Posterior vena cava (tissue), 2 donors: ENCODE results near the gene ARHGEF4. TPM values are rescaled to one million over a fixed set of nuclear protein-coding genes. Genes with fewer than 3 reads are reported as not detected.
"Not testable (repeated sequence)": the region's sequence is repeated elsewhere in the genome, so short reads cannot be mapped to it uniquely, and the experiment has no call there.

ENCODE experiments used
- DNase-seq: peaks from one replicate; pipeline ENCODE4 v3.0.0-alpha.2; 2020; ENCODE audit warnings: low spot score
- intact Hi-C, 2 donors: fragments of 100-400 bp; cut with DNase I; formaldehyde crosslinking; loops; one replicate each; pipeline versions ENCODE4 v1.14.1 to v1.14.2; 2022 to 2023
- total RNA-seq, 2 donors: library from RNA; stranded (reverse); fragmentation: NEBNext Ultra II Directional; extraction: Animal tissue kit (Norgen Biotek cat#: 25700); gene quantifications; one replicate each; pipeline ENCODE4 v1.2.1, GENCODE V29; 2021
- donor health status: DM: yes; HTN: yes; CAD: no.
- donor health status: DM: yes; HTN: yes; CAD: no.

ARHGEF4 gene
- total RNA-seq, 2 donors from 2014 or later = 8.8 to 14.7 TPM

- intact Hi-C loops = no loop called here
- DNase-seq = no peak
Measured at GRCh38 chr2:130901061-130901460, 64.3 kb downstream of the ARHGEF4 start.

- DNase-seq = not testable (repeated sequence)
Measured at GRCh38 chr2:130901626-130902025, 64.9 kb downstream of the ARHGEF4 start.

GRCh38 chr2:130908832-130909231, 72.1 kb downstream of the ARHGEF4 start:
- DNase-seq = no peak

More at GRCh38 chr2:130901626-130902025, 64.9 kb downstream of the ARHGEF4 start:
- intact Hi-C loops = not testable (repeated sequence)

GRCh38 chr2:130910931-130911330, 74.2 kb downstream of the ARHGEF4 start:
- no peak for DNase-seq
- intact Hi-C loops = no loop called here

More at GRCh38 chr2:130908832-130909231, 72.1 kb downstream of the ARHGEF4 start:
- intact Hi-C loops = no loop called here

GRCh38 chr2:130911482-130911881, 74.8 kb downstream of the ARHGEF4 start:
- intact Hi-C loops = no loop called here
- no peak for DNase-seq

- DNase-seq = no peak
- intact Hi-C loops = no loop called here
Measured at GRCh38 chr2:130911996-130912395, 75.3 kb downstream of the ARHGEF4 start.

GRCh38 chr2:130912471-130912870, 75.8 kb downstream of the ARHGEF4 start:
- intact Hi-C loops = no loop called here
- DNase-seq = no peak

GRCh38 chr2:130913891-130914290, 77.2 kb downstream of the ARHGEF4 start:
- intact Hi-C loops = no loop called here
- DNase-seq = no peak

- DNase-seq = no peak
- intact Hi-C loops = no loop called here
Measured at GRCh38 chr2:130915149-130915548, 78.4 kb downstream of the ARHGEF4 start.

GRCh38 chr2:130915595-130916437, 79.1 kb downstream of the ARHGEF4 start:
- intact Hi-C loops = no loop called here
- DNase-seq = no peak

- intact Hi-C loops = no loop called here
Measured at GRCh38 chr2:130916438-130916705, 79.7 kb downstream of the ARHGEF4 start.

GRCh38 chr2:130917006-130917688, 80.4 kb downstream of the ARHGEF4 start:
- intact Hi-C loops = no loop called here

More at GRCh38 chr2:130916438-130916705, 79.7 kb downstream of the ARHGEF4 start:
- DNase-seq = no peak

GRCh38 chr2:130918393-130918792, 81.7 kb downstream of the ARHGEF4 start:
- intact Hi-C loops = no loop called here
- DNase-seq = no peak

More at GRCh38 chr2:130917006-130917688, 80.4 kb downstream of the ARHGEF4 start:
- DNase-seq = no peak

GRCh38 chr2:130920415-130921163, 83.9 kb downstream of the ARHGEF4 start:
- no peak for DNase-seq
- intact Hi-C loops = no loop called here

GRCh38 chr2:130921164-130921476, 84.4 kb downstream of the ARHGEF4 start:
- DNase-seq = no peak
- intact Hi-C loops = no loop called here

GRCh38 chr2:130922417-130922816, 85.7 kb downstream of the ARHGEF4 start:
- intact Hi-C loops = no loop called here

GRCh38 chr2:130928385-130928784, 91.7 kb downstream of the ARHGEF4 start:
- DNase-seq = no peak
- intact Hi-C loops = no loop called here

More at GRCh38 chr2:130922417-130922816, 85.7 kb downstream of the ARHGEF4 start:
- no peak for DNase-seq

GRCh38 chr2:130930740-130931659, 94.3 kb downstream of the ARHGEF4 start:
- intact Hi-C loops = no loop called here
- DNase-seq = no peak

GRCh38 chr2:130933501-130933900, 96.8 kb downstream of the ARHGEF4 start:
- intact Hi-C loops = no loop called here

More at GRCh38 chr2:130933501-130933900, 96.8 kb downstream of the ARHGEF4 start:
- DNase-seq = no peak
